ENCODE results near the gene CRY1.
"Not testable (repeated sequence)": the region's sequence is repeated elsewhere in the genome, so short reads cannot be mapped to it uniquely, and the experiment has no call there.

CRY1 gene

GRCh38 chr12:107017042-107017441, 76.3 kb downstream of the CRY1 start:
- H3K27ac ChIP-seq, result no peak overlapping the region
- TF ChIP-seq, protein P1, sequence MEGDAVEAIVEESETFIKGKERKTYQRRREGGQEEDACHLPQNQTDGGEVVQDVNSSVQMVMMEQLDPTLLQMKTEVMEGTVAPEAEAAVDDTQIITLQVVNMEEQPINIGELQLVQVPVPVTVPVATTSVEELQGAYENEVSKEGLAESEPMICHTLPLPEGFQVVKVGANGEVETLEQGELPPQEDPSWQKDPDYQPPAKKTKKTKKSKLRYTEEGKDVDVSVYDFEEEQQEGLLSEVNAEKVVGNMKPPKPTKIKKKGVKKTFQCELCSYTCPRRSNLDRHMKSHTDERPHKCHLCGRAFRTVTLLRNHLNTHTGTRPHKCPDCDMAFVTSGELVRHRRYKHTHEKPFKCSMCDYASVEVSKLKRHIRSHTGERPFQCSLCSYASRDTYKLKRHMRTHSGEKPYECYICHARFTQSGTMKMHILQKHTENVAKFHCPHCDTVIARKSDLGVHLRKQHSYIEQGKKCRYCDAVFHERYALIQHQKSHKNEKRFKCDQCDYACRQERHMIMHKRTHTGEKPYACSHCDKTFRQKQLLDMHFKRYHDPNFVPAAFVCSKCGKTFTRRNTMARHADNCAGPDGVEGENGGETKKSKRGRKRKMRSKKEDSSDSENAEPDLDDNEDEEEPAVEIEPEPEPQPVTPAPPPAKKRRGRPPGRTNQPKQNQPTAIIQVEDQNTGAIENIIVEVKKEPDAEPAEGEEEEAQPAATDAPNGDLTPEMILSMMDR (conservative IDR thresholded peaks at IDR 0.05), result no peak

- TF ChIP-seq, protein P1 (conservative IDR thresholded peaks at IDR 0.05), result peak; percentile 68
- no peak overlapping the region for H3K27ac ChIP-seq
Measured at GRCh38 chr12:107014055-107014454, 79.3 kb downstream of the CRY1 start.

DNA sequence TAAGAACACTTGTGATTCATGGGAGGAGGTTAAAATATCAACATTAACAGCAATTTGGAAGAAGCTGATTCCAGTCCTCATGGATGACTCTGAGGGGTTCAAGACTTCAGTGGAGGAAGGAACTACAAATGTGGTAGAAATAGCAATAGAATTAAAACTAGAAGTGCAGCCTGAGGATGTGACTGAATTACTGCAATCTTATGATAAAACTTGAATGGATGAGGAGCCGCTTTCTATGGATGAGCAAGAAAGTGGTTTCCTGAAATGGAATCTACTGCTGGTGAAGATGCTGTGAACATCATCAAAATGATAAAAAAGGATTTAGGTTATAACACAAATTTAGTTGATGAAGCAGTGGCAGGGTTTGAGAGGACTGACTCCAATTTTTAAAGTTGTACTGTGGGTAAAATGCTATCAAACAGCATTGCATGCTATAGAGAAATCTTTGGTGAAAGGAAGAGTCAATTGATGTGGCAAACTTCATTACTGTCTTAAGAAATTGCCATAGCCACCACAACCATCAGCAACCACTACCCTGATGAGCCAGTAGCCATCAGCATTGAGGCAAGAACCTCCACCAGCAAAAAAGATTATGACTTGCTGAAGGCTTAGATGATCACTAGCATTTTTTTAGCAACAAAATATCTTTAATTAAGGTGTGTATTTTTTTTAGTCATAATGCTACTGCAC, 80.5 kb downstream of the CRY1 start:
- TF ChIP-seq, protein P1 (conservative IDR thresholded peaks at IDR 0.05), result no peak
- no peak overlapping the region for H3K27ac ChIP-seq

GRCh38 chr12:107011519-107011918, 81.8 kb downstream of the CRY1 start:
- H3K27ac ChIP-seq, result no peak overlapping the region
- TF ChIP-seq, protein P1 (conservative IDR thresholded peaks at IDR 0.05), result no peak

GRCh38 chr12:107007411-107007810, 85.9 kb downstream of the CRY1 start:
- no peak overlapping the region for H3K27ac ChIP-seq
- TF ChIP-seq, protein P1 (conservative IDR thresholded peaks at IDR 0.05), result no peak

GRCh38 chr12:107002665-107003064, 90.7 kb downstream of the CRY1 start:
- H3K27ac ChIP-seq, result not testable (repeated sequence)

GRCh38 chr12:106999446-106999845, 93.9 kb downstream of the CRY1 start:
- no peak overlapping the region for H3K27ac ChIP-seq

DNA sequence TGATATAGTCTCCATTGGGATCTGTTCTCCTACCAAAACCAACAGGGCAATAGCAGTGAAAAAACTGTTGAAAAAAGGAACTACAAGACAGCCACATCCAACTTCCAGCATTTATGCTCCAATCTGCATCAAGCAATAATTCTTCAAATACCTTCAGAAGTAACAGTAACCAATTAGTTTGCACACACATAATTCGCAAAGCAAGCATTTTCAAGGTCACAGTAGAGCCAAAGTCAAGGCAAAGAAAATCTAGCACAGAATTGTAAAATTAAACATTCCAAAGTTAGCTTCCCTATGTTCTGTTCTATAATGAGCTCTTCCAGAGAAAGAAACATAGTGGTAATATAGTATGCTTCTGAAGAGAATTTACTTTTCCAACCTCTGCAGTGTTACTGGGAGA, 95.4 kb downstream of the CRY1 start:
- H3K27ac ChIP-seq, result no peak overlapping the region
- TF ChIP-seq, protein P1 (conservative IDR thresholded peaks at IDR 0.05), result no peak

More at GRCh38 chr12:106999446-106999845, 93.9 kb downstream of the CRY1 start:
- TF ChIP-seq, protein P1 (conservative IDR thresholded peaks at IDR 0.05), result no peak

DNA sequence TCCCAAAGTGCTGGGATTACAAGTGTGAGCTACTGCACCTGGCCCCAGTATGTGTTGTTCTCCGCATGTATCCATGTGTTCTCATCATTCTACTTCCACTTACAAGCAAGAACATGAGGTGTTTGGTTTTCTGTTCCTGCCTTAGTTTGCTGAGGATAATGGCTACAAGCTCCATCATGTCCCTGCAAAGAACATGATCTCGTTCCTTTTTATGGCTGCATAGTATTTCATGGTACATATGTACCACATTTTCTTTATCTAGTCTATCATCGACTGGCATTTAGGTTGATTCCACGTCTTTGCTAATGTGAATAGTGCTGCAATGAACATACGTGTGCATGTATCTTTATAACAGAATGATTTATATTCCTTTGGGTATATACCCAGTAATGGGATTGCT, 97.2 kb downstream of the CRY1 start:
- not testable (repeated sequence) for H3K27ac ChIP-seq

Measured in VCaP (cell line).